HG02763 (cell line): Measurements from ENCODE around the gene KAZALD1.

Source experiments
- ATAC-seq: cut with Tn5 transposase; IDR thresholded peaks from one replicate; pipeline ENCODE4 v1.9.1; 2021; ENCODE audit warnings: mild to moderate bottlenecking, moderate library complexity; ENCODE audit not compliant: unreplicated experiment

KAZALD1 gene

GRCh38 chr10:101061624-101062231 is at the start of gene KAZALD1:
KAZALD1 (plus strand) TSS chr10:101061989; CDS start chr10:101062593, 604 bp downstream.
- ATAC-seq, result no peak

- ATAC-seq, result no peak
Measured at GRCh38 chr10:101012525-101013364, 49.0 kb upstream of the KAZALD1 start.

- no peak for ATAC-seq
Measured at GRCh38 chr10:101013365-101013825, 48.4 kb upstream of the KAZALD1 start.

GRCh38 chr10:101014230-101014884 is 47.4 kb upstream of the KAZALD1 start:
- ATAC-seq, result no peak

- no peak for ATAC-seq
Measured at GRCh38 chr10:101014966-101015581, 46.7 kb upstream of the KAZALD1 start.

GRCh38 chr10:101015582-101015973 is 46.2 kb upstream of the KAZALD1 start:
- ATAC-seq, result no peak

- no peak for ATAC-seq
Measured at GRCh38 chr10:101016814-101017213, 45.0 kb upstream of the KAZALD1 start.

GRCh38 chr10:101018118-101018599 is 43.6 kb upstream of the KAZALD1 start:
- ATAC-seq, result no peak

- ATAC-seq, result no peak
Measured at GRCh38 chr10:101018600-101019439, 43.0 kb upstream of the KAZALD1 start.

GRCh38 chr10:101019440-101019703 is 42.4 kb upstream of the KAZALD1 start:
- ATAC-seq, result no peak

- no peak for ATAC-seq
Measured at GRCh38 chr10:101020427-101021075, 41.2 kb upstream of the KAZALD1 start.

- ATAC-seq, result no peak
Measured at GRCh38 chr10:101021239-101021638, 40.5 kb upstream of the KAZALD1 start.

- no peak for ATAC-seq
Measured at GRCh38 chr10:101021692-101022251, 40.0 kb upstream of the KAZALD1 start.

- ATAC-seq, result no peak
Measured at GRCh38 chr10:101022967-101023705, 38.7 kb upstream of the KAZALD1 start.

GRCh38 chr10:101027106-101027720 is 34.6 kb upstream of the KAZALD1 start:
- no peak for ATAC-seq

- no peak for ATAC-seq
Measured at GRCh38 chr10:101028446-101029337, 33.1 kb upstream of the KAZALD1 start.

- no peak for ATAC-seq
Measured at GRCh38 chr10:101029520-101030295, 32.1 kb upstream of the KAZALD1 start.
